ENCODE measurements around the gene CTNNBL1.

The CTNNBL1 gene

DNA sequence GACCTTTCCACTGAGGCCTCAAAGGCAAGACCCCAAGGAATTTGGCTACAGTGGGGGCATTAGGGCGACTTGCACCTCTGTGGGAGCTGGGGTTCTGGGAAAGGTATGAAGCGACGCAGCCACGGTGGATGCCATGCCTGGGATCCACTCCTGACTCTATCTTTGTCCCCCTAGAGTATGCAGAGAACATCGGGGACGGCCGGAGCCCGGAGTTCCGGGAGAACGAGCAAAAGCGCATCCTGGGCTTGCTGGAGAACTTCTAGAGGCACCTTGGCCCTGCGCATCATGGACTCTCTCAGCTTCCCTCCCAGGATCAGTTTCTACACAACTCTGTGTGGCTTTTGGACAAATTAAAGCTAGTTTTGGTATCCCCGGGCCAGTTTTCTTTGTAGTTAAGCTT lies 177.9 kb downstream of the CTNNBL1 start:
- no peak for FAIRE-seq
- DNase-seq (ENCODE audit: insufficient read length, low spot score) = no peak
- TF ChIP-seq SPI1 (IDR thresholded peaks at IDR 0.05; ENCODE audit: low read depth, low read length) (no peak), POLR2A (IDR thresholded peaks at IDR 0.05; ENCODE audit: low read depth, low read length) (no peak)

- TF ChIP-seq PAX5 (IDR thresholded peaks at IDR 0.05; ENCODE audit: insufficient read depth, low read length, severe bottlenecking) (no peak), SPI1 (IDR thresholded peaks at IDR 0.05; ENCODE audit: low read depth, low read length) (no peak), POU2F2 (IDR thresholded peaks at IDR 0.05; ENCODE audit: low read depth, low read length) (no peak), POLR2A (IDR thresholded peaks at IDR 0.05; ENCODE audit: low read depth, low read length) (no peak), POLR2AphosphoS5 (IDR thresholded peaks at IDR 0.05; ENCODE audit: low read depth, low read length) (no peak), TAF1 (IDR thresholded peaks at IDR 0.05; ENCODE audit: low read depth, low read length) (no peak)
- FAIRE-seq (no peak), DNase-seq (ENCODE audit: insufficient read length, low spot score) (no peak)
Observed at GRCh38 chr20:37872161-37872560, 178.3 kb downstream of the CTNNBL1 start.

GRCh38 chr20:37873884-37874283 lies 180.1 kb downstream of the CTNNBL1 start:
- DNase-seq (ENCODE audit: insufficient read length, low spot score) (no peak), FAIRE-seq (no peak)
- no peak for TF ChIP-seq PAX5 (IDR thresholded peaks at IDR 0.05; ENCODE audit: insufficient read depth, low read length, severe bottlenecking)
- no peak for TF ChIP-seq SPI1 (IDR thresholded peaks at IDR 0.05; ENCODE audit: low read depth, low read length)
- TF ChIP-seq POLR2A (IDR thresholded peaks at IDR 0.05; ENCODE audit: low read depth, low read length) = no peak
- TF ChIP-seq TAF1 (IDR thresholded peaks at IDR 0.05; ENCODE audit: low read depth, low read length) = no peak
- TF ChIP-seq POU2F2 (IDR thresholded peaks at IDR 0.05; ENCODE audit: low read depth, low read length) = no peak
- TF ChIP-seq POLR2AphosphoS5 (IDR thresholded peaks at IDR 0.05; ENCODE audit: low read depth, low read length) = no peak

- TF ChIP-seq SPI1 (IDR thresholded peaks at IDR 0.05; ENCODE audit: low read depth, low read length) (no peak), POU2F2 (IDR thresholded peaks at IDR 0.05; ENCODE audit: low read depth, low read length) (no peak), POLR2AphosphoS5 (IDR thresholded peaks at IDR 0.05; ENCODE audit: low read depth, low read length) (no peak), PAX5 (IDR thresholded peaks at IDR 0.05; ENCODE audit: insufficient read depth, low read length, severe bottlenecking) (no peak), POLR2A (IDR thresholded peaks at IDR 0.05; ENCODE audit: low read depth, low read length) (no peak), TAF1 (IDR thresholded peaks at IDR 0.05; ENCODE audit: low read depth, low read length) (no peak)
- no peak for FAIRE-seq
- DNase-seq (ENCODE audit: insufficient read length, low spot score) = no peak
Observed at GRCh38 chr20:37875460-37876175, 181.8 kb downstream of the CTNNBL1 start.

DNA sequence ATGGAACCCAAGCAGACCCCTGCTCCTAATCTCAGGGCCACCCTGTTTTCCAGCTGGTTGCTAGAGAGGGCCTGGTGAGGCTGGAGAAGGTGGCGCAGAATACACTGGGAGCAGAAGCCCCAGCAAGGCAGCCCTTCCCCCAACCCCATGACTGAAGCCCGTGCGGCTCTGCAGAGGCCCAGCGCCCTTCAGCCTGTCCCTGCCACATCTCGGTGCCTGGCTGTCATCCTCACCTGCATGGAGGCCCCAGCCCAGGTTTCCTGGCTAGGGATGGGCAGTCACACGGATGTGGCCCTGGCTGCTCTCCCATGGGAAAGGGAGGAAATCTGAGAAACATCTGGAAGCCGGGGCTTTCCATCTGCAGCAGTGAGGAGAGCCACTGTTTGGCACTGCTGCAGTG lies 183.0 kb downstream of the CTNNBL1 start:
- DNase-seq (ENCODE audit: insufficient read length, low spot score) (no peak), FAIRE-seq (no peak)
- TF ChIP-seq POLR2A (IDR thresholded peaks at IDR 0.05; ENCODE audit: low read depth, low read length) (no peak), POU2F2 (IDR thresholded peaks at IDR 0.05; ENCODE audit: low read depth, low read length) (no peak), PAX5 (IDR thresholded peaks at IDR 0.05; ENCODE audit: insufficient read depth, low read length, severe bottlenecking) (no peak), SPI1 (IDR thresholded peaks at IDR 0.05; ENCODE audit: low read depth, low read length) (no peak), TAF1 (IDR thresholded peaks at IDR 0.05; ENCODE audit: low read depth, low read length) (no peak), POLR2AphosphoS5 (IDR thresholded peaks at IDR 0.05; ENCODE audit: low read depth, low read length) (no peak)

GRCh38 chr20:37877832-37878772 lies 184.3 kb downstream of the CTNNBL1 start:
- FAIRE-seq (no peak), DNase-seq (ENCODE audit: insufficient read length, low spot score) (no peak)
- TF ChIP-seq POLR2AphosphoS5 (IDR thresholded peaks at IDR 0.05; ENCODE audit: low read depth, low read length) (no peak), PAX5 (IDR thresholded peaks at IDR 0.05; ENCODE audit: insufficient read depth, low read length, severe bottlenecking) (no peak), SPI1 (IDR thresholded peaks at IDR 0.05; ENCODE audit: low read depth, low read length) (no peak), POLR2A (IDR thresholded peaks at IDR 0.05; ENCODE audit: low read depth, low read length) (no peak), TAF1 (IDR thresholded peaks at IDR 0.05; ENCODE audit: low read depth, low read length) (no peak)

GRCh38 chr20:37878835-37879599 lies 185.2 kb downstream of the CTNNBL1 start:
- DNase-seq (ENCODE audit: insufficient read length, low spot score) = no peak
- no peak for FAIRE-seq
- TF ChIP-seq TAF1 (IDR thresholded peaks at IDR 0.05; ENCODE audit: low read depth, low read length) (no peak), POLR2AphosphoS5 (IDR thresholded peaks at IDR 0.05; ENCODE audit: low read depth, low read length) (no peak), SPI1 (IDR thresholded peaks at IDR 0.05; ENCODE audit: low read depth, low read length) (no peak), PAX5 (IDR thresholded peaks at IDR 0.05; ENCODE audit: insufficient read depth, low read length, severe bottlenecking) (no peak)

DNA sequence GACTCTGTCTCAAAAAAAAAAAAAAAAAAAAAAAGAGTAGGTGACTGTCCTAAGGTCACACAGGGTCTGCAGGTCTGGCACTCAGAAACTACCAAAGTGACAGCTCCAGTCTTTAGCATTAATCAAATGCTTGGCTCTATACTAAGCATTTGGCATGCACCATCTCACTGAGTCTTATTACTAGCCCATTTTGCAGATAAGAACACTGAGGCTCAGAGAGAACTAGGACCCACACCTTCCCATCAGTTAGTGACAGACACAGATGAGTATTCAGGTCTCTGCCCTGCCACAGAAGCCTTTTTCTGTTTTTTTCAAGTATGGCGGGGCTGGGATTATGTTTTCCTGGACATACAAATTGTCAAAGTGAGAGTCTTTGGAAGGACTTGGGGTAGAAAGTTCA lies 186.0 kb downstream of the CTNNBL1 start:
- no peak for DNase-seq (ENCODE audit: insufficient read length, low spot score)
- no peak for FAIRE-seq
- TF ChIP-seq PAX5 (IDR thresholded peaks at IDR 0.05; ENCODE audit: insufficient read depth, low read length, severe bottlenecking) = no peak
- TF ChIP-seq POLR2AphosphoS5 (IDR thresholded peaks at IDR 0.05; ENCODE audit: low read depth, low read length) = no peak
- no peak for TF ChIP-seq POLR2A (IDR thresholded peaks at IDR 0.05; ENCODE audit: low read depth, low read length)
- TF ChIP-seq TAF1 (IDR thresholded peaks at IDR 0.05; ENCODE audit: low read depth, low read length) = no peak
- TF ChIP-seq POU2F2 (IDR thresholded peaks at IDR 0.05; ENCODE audit: low read depth, low read length) = no peak
